DMS79 treated with DMSO at 0.1 percent for 48 hours (cell line): ENCODE measurements around the gene CDK17.

ENCODE experiments used
- DNase-seq: peaks from one replicate; lab custom pipeline; 2025; lab: John Stamatoyannopoulos, UW

CDK17 gene

GRCh38 chr12:96237465-96238077 is 162.7 kb downstream of the CDK17 start:
- no peak for DNase-seq

DNA sequence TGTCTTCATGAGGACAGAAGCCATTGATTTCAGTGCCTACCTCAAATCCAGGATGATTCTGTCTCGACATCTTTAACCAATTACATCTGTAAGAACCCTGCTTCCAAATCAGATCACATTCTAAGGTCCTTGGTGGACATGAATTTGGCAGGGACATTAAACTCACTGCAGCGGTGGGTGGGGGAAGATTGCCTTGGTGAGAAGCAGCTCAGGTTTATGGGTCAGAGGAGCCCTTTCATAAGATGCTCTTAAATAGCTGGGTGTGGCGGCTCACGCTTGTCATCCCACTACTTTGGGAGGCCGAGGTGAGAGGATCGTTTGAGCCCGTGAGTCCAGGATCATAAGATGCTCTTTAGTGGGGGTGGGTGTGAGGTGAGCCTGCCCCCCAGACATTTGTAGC is 163.2 kb downstream of the CDK17 start:
- no peak for DNase-seq

DNA sequence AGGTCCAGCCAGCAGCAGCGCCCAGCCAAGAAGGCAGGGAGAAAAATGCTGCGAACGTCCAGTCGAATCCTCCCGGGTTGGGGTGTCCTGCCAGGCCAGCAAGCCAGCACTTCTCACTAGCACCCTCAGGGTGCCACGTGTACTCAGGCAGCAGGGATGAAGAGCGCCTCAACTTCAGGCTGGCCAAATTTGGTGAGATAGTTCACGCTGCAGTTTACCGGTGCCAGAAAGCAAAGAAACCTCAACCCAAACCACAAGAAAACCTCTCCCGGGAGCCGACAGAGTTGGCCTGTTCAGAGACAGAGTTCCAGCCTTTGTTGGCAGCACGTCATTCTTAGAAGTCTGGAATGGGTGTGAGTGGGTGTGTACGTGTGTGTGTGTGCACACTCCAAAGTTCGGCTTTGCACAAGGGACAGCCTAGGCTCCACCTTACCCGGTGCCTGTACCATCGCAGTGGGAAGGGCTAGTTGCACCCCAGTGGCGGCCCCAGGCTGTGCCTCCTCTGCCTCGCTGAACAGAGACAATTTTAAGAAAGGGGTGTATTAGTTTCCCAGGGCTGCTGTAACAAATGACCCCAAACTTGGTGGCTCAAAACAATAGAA is 163.9 kb downstream of the CDK17 start:
- no peak for DNase-seq

GRCh38 chr12:96235484-96235826 is 164.8 kb downstream of the CDK17 start:
- DNase-seq: no peak

GRCh38 chr12:96234591-96235483 is 165.4 kb downstream of the CDK17 start:
- no peak for DNase-seq

DNA sequence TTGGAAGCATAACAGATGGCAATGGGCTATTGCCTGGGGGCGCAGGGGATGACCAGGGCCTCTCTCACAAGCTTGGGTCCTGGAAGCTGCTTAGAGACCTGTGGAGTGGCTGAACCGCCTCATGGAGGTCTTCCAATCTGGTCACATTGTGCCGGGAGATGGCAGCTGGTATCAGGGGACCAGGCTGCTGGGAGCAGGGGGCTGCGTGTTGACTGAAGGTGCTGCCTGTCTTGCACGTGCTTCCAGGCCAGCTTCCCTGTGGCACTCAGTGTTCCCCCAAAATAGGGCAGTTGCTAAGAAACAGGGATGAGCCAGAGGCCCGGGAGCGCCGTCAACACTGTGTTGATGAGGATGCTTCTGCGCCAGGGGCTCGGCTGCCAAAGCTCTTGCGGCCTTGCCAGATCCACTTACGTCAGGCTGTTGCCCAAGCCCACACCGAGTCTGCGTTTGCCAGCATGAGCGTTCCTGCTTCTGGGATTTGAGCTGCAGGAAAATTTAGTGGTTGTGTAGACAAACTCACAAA is 166.2 kb downstream of the CDK17 start:
- DNase-seq: no peak

DNA sequence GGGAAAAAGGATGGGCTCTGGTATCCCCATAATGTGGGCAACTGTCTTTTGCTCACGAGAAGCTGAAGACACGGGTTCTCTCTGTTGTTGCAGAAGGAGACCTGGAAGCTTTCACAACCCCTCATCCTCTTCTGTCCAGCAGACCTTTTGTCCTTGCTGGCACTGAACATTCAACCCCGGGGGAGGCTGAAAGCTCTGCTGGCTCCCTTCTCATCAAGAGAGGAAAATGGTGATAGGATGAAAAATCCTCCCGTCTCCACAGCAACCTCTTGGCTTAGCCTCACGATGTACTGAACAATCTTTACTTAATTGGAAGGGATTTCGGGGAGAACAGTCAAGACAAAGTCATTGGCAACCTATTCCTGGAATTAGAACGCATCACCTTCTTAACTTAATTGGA is 167.1 kb downstream of the CDK17 start:
- no peak for DNase-seq

DNA sequence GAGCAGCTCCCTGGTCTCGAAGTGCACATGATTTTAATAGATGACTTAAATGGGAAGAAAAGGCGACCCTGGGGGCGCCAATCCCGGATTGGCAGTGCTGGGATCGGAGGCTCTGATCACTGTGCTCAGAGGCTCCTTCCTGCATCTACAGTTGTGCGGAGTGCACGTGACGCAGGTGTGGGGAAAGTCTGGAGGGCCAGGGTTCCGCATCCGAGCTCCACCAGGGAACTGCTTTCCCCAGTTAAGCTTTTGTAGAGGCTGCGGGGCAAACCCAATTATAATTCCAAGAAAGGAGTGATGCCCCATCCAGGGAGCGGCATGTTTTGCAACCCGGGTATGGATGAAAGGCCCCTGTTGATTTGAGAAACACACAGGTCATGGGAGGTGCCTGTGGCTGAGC is 169.6 kb downstream of the CDK17 start:
- no peak for DNase-seq

GRCh38 chr12:96228566-96229248 is 171.5 kb downstream of the CDK17 start:
- DNase-seq: no peak
